GM12878 (cell line): ENCODE measurements around the gene ANKRD28. TPM values are rescaled to one million over a fixed set of nuclear protein-coding genes. Genes with fewer than 3 reads are reported as not detected.

Experiments
- ATAC-seq: fragments of 200-7000 bp; cut with Tn5 transposase; 3 replicates; pipeline ENCODE4 v1.9.1; 2020; ENCODE audit warnings: mild to moderate bottlenecking, moderate library complexity
- BruUV-seq: library from RNA; stranded (reverse); fragments of 400-500 nt; replicated peaks from 2 replicates; lab custom pipeline; 2021; lab: Mats Ljungman, UMichigan
- CTCF ChIA-PET: fragments of 300-600 bp; sonication (Branson Sonifier 250); formaldehyde crosslinking; extraction: SDS; loops from one replicate; lab custom pipeline; 2021; ENCODE audit warnings: inconsistent platforms; lab: Yijun Ruan, JAX
- POLR2A ChIA-PET: fragments of 350-600 bp; formaldehyde crosslinking; extraction: SDS; loops from one replicate; lab custom pipeline; 2021; ENCODE audit warnings: inconsistent platforms; lab: Charles Lee
- RAD21 ChIA-PET: fragments of 300-600 bp; sonication (Branson Sonifier 250); formaldehyde crosslinking; loops from one replicate; lab custom pipeline; 2023; ENCODE audit warnings: antibody characterized with exemption; ENCODE audit not compliant: unreplicated experiment; lab: Charles Lee
- SMC1A ChIA-PET: fragments of 300-600 bp; sonication (Branson Sonifier 250); formaldehyde crosslinking; loops from one replicate; lab custom pipeline; 2023; ENCODE audit not compliant: unreplicated experiment, uncharacterized antibody; lab: Charles Lee
- DNase-seq: peaks from one replicate; pipeline ENCODE4 v3.0.0-alpha.2; 2011; ENCODE audit warnings: low read depth, low spot score
- FAIRE-seq: peaks from 3 replicates; lab custom pipeline; 2011; peaks lifted over from hg19 to GRCh38; lab: Jason Lieb, UNC
- H2AFZ ChIP-seq: 2 replicates; pipeline ENCODE4 v1.6.0; 2011; ENCODE audit warnings: low read depth, low read length, control low read depth; ENCODE audit not compliant: control insufficient read depth
- H3K27ac ChIP-seq: 2 replicates; pipeline ENCODE4 v1.5.1; 2011; ENCODE audit warnings: control low read depth; ENCODE audit not compliant: control insufficient read depth, insufficient read depth
- H3K27me3 ChIP-seq, 2 experiments: replicated peaks in 1 of 2; 2 replicates each; pipeline versions ENCODE4 v1.6.0 to v1.6.1; 2011; ENCODE audit warnings: low read length in 1 of 2; ENCODE audit not compliant: control insufficient read depth in 2 of 2, insufficient read depth in 2 of 2
- H3K36me3 ChIP-seq, 2 experiments: 2 replicates each; pipeline ENCODE4 v1.5.1; 2011; ENCODE audit warnings: low read length in 1 of 2; ENCODE audit not compliant: control insufficient read depth in 2 of 2, insufficient read depth in 2 of 2
- H3K4me1 ChIP-seq: 2 replicates; pipeline ENCODE4 v1.6.1; 2011; ENCODE audit warnings: mild to moderate bottlenecking, low read length, moderate library complexity, mixed read lengths; ENCODE audit not compliant: control insufficient read depth, insufficient read depth
- H3K4me2 ChIP-seq: 2 replicates; pipeline ENCODE4 v1.6.0; 2011; ENCODE audit warnings: control low read depth; ENCODE audit not compliant: control insufficient read depth, insufficient read depth
- H3K4me3 ChIP-seq: fragments of 200-600 bp; sonication (generic); 2 replicates; pipeline ENCODE4 v1.5.1; 2016
- H3K79me2 ChIP-seq: 2 replicates; pipeline ENCODE4 v1.6.0; 2011; ENCODE audit warnings: low read length; ENCODE audit not compliant: control insufficient read depth, insufficient read depth
- H3K9ac ChIP-seq: 2 replicates; pipeline ENCODE4 v1.8.0; 2011; ENCODE audit warnings: low read length, control low read depth, mixed read lengths; ENCODE audit not compliant: control insufficient read depth, insufficient read depth
- H3K9me3 ChIP-seq: replicated peaks from 3 replicates; pipeline ENCODE4 v1.5.1; 2011; ENCODE audit warnings: mild to moderate bottlenecking, low read length; ENCODE audit not compliant: control insufficient read depth, insufficient read depth
- H4K20me1 ChIP-seq: 2 replicates; pipeline ENCODE4 v1.6.0; 2011; ENCODE audit not compliant: control insufficient read depth, insufficient read depth
- CUX1 ChIP-seq: IDR thresholded peaks from 2 replicates; pipeline ENCODE4 v1.6.1; 2012; ENCODE audit warnings: improper control_type of control experiment, low read depth, low read length; ENCODE audit not compliant: insufficient replicate concordance
- FOXM1 ChIP-seq: IDR thresholded peaks from 2 replicates; pipeline ENCODE4 v1.6.1; 2012; ENCODE audit warnings: low read depth, mild to moderate bottlenecking, inconsistent platforms, low read length, moderate library complexity
- GABPA ChIP-seq: IDR thresholded peaks from 2 replicates; pipeline ENCODE4 v1.6.1; 2014; ENCODE audit warnings: antibody characterized with exemption, low read depth, mild to moderate bottlenecking, inconsistent platforms
- IKZF2 ChIP-seq, 2 experiments: fragments of 450-650 bp; IDR thresholded peaks; 2 replicates each; pipeline ENCODE4 v1.6.1; 2017; ENCODE audit warnings: mild to moderate bottlenecking in 2 of 2, moderate library complexity in 2 of 2
- JUNB ChIP-seq: IDR thresholded peaks from 2 replicates; pipeline ENCODE4 v1.6.1; 2016; ENCODE audit warnings: antibody characterized with exemption, mild to moderate bottlenecking
- KLF5 ChIP-seq: fragments of 450-650 bp; IDR thresholded peaks from 2 replicates; pipeline ENCODE4 v1.6.1; 2014; ENCODE audit warnings: mild to moderate bottlenecking; ENCODE audit not compliant: partially characterized antibody
- RB1 ChIP-seq: fragments of 450-650 bp; formaldehyde crosslinking; IDR thresholded peaks from 2 replicates; pipeline ENCODE4 v1.6.1; 2017; ENCODE audit warnings: mild to moderate bottlenecking, borderline replicate concordance
- SRF ChIP-seq, 2 experiments: IDR thresholded peaks; 2 replicates each; pipeline ENCODE4 v1.6.1; 2011; ENCODE audit warnings: low read depth in 2 of 2, low read length in 2 of 2, mild to moderate bottlenecking in 1 of 2, moderate library complexity in 1 of 2
- TCF3 ChIP-seq: IDR thresholded peaks from 2 replicates; pipeline ENCODE4 v1.6.1; 2012; ENCODE audit warnings: low read depth, mild to moderate bottlenecking, low read length, borderline replicate concordance; ENCODE audit not compliant: insufficient read depth
- YY1 ChIP-seq: IDR thresholded peaks from 2 replicates; pipeline ENCODE4 v1.6.1; 2011; ENCODE audit warnings: low read depth, mild to moderate bottlenecking, low read length
- ZNF207 ChIP-seq: fragments of 450-650 bp; IDR thresholded peaks from 2 replicates; pipeline ENCODE4 v1.6.1; 2014; ENCODE audit warnings: antibody characterized with exemption, mild to moderate bottlenecking, borderline replicate concordance
- ZNF622 ChIP-seq: fragments of 450-650 bp; IDR thresholded peaks from 2 replicates; pipeline ENCODE4 v1.6.1; 2017; ENCODE audit warnings: mild to moderate bottlenecking, inconsistent platforms
- ZNF687 ChIP-seq: fragments of 450-650 bp; IDR thresholded peaks from 2 replicates; pipeline ENCODE4 v1.6.1; 2017; ENCODE audit warnings: mild to moderate bottlenecking, moderate library complexity
- ZSCAN29 ChIP-seq: fragments of 450-650 bp; IDR thresholded peaks from 2 replicates; pipeline ENCODE4 v1.6.1; 2017; ENCODE audit warnings: mild to moderate bottlenecking, moderate library complexity
- WGBS: methylation state at CpG from one replicate; pipeline ENCODE4 v1.1.6; 2016; ENCODE audit warnings: low lambda C conversion rate; ENCODE audit not compliant: insufficient replicate concordance, insufficient coverage; ENCODE audit errors: missing lambda C conversion rate; 5-methylcytosine and 5-hydroxymethylcytosine counted together
- in situ Hi-C: fragments of 300-500 bp; cut with MboI; formaldehyde crosslinking; loops from 9 replicates; pipeline ENCODE4 v1.14.3; 2018; ENCODE audit warnings: mixed read lengths
- intact Hi-C: fragments of 100-400 bp; cut with micrococcal nuclease; formaldehyde crosslinking; loops from one replicate; pipeline ENCODE4 v1.14.2; 2022; ENCODE audit not compliant: unreplicated experiment
- polyA plus RNA-seq, 11 experiments: library from polyadenylated mRNA; depleted of rRNA in 4 of 11; unstranded in 6 of 11; stranded (reverse) in 5 of 11; fragments of >200 nt; fragmentation: Nextera tagmentation in 4 of 11; fragmentation: Illumina TruSeq in 1 of 11; extraction: Ambion mirVana in 4 of 11; extraction: Trizol in 1 of 11; gene quantifications; 1 replicate in 1 of 11; 2 replicates in 10 of 11; pipeline versions ENCODE4 v1.2.1 to v1.2.3, GENCODE V29; 2011 to 2016; ENCODE audit warnings: inconsistent platforms in 2 of 11, missing spikeins in 2 of 11, low read depth in 1 of 11
- total RNA-seq, 4 experiments: library from RNA; depleted of rRNA in 3 of 4; stranded (reverse); fragments of >200 nt in 3 of 4; fragmentation: Illumina TruSeq in 1 of 4; extraction: Trizol in 1 of 4; gene quantifications; 2 replicates each; pipeline versions ENCODE4 v1.2.1 to v1.2.3, GENCODE V29; 2013 to 2021

Gene ANKRD28
- total and polyA plus RNA-seq, 10 of the 15 experiments (the other 5 are each of a cell fraction or from before 2014, with no cell fraction given), result 11.2 to 105 (median 38.3) TPM

DNA sequence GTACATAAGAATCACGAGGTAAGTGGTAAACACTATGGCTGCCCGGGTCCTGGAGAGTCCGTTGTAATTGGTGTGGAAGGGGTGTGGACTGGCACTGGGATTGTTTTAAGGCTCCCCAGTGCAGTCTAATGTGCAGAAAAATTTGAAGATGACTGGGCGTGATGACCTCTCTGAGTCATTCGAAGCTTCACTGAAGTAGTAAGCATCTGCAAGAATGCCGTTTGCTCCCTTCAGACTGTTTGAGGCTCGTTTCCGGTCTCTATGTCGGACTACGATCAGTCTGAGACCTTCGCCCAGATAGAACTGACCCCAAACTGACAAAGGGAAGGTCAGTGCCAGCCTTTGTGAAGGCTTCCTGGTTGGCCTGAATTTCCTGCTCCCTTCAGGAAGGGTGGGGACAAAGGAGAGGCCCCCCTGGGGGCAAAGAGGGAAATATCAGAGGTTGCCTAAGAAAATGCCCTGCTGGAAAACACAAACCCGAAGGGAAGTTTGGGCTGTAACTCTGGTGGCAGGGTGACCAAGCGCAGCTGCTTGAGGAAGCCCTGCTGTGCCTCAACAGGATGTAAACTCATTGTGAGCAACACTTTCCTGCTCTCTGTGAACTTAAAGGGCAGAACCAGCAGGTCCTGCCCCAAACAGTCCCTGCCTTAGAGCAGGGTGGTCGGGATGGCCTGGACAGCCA, 161.6 kb downstream of the ANKRD28 start:
- H3K4me3 ChIP-seq, result no peak overlapping the region
- ChIA-PET RAD21 (interaction anchor here (0.8 to 2.7 kb wide), 7 partner anchors 9 to 175 kb away, joined by 3 to 8 read pairs (median 5); partner anchors contain the start of gene ANKRD28), POLR2A (interaction anchor here (0.7 to 2.9 kb wide), 7 partner anchors 10 to 173 kb away, joined by 3 to 10 read pairs (median 5); partner anchors contain the start of gene ANKRD28), SMC1A (interaction anchor here (0.8 to 14.5 kb wide), 12 partner anchors 10 to 174 kb away, joined by 3 to 362 read pairs (median 4); no protein-coding TSS in a partner anchor), CTCF (interaction anchor here (0.7 to 1.7 kb wide), 3 partner anchors 10 to 166 kb away, joined by 3 to 4 read pairs (median 4); no protein-coding TSS in a partner anchor)
- H3K27me3 ChIP-seq, result no peaks in the 10 kb centered on the region
- BruUV-seq, result no TSS peak
- no peak for DNase-seq
- intact Hi-C loops, result loop anchor here (5.0 to 10.0 kb wide), 2 partner anchors 221 to 539 kb away; partner anchors contain the start of gene GALNT15
- H2AFZ ChIP-seq, result peak overlapping the region; percentile 88
- peaks cover 38% of the 10 kb centered on the region for H3K4me1 ChIP-seq
- WGBS, result 1% methylated on average over 14 of the region's 14 CpGs
- in situ Hi-C loops, result loop anchor here (5.0 kb wide), 1 partner anchor 171 kb away; no protein-coding TSS in a partner anchor
- H3K36me3 ChIP-seq, result no peaks in the 10 kb centered on the region
- peak overlapping the region; percentile 83 for H3K4me2 ChIP-seq
- peak overlapping the region; percentile 53 for H3K9ac ChIP-seq
- H4K20me1 ChIP-seq, result no peaks in the 10 kb centered on the region
- ATAC-seq, result peak; percentile 39
- peak overlapping the region; percentile 74 for H3K27ac ChIP-seq
- peak; percentile 72 for FAIRE-seq
- peaks cover 6% of the 10 kb centered on the region; the same call in 2 of the 3 replicates for H3K9me3 ChIP-seq
- H3K79me2 ChIP-seq, result no peaks in the 10 kb centered on the region
- peak; percentile 34; the same call in 1 of the 2 replicates for TF ChIP-seq TCF3
- TF ChIP-seq RB1, result no peak
- peak; percentile 59 for TF ChIP-seq JUNB
- 0 out of 2 replicates have a peak, but pooled peaks have one; percentile 64 for TF ChIP-seq ZNF687
- TF ChIP-seq GABPA, result no peak; the same call in 1 of the 2 replicates
- no peak for TF ChIP-seq ZNF207
- no peak for TF ChIP-seq ZSCAN29
- TF ChIP-seq SRF (IDR thresholded peaks at IDR 0.05; ENCODE audit: low read depth in 2 of 2, low read length in 2 of 2), result 0 out of 4 replicates have a peak, but pooled peaks of 1 of the 2 experiments have one; percentile 22
- TF ChIP-seq IKZF2 (IDR thresholded peaks at IDR 0.05), result peak; percentile 23 to 25; a peak in 1 of 4 replicates
- TF ChIP-seq CUX1, result no peak
- TF ChIP-seq YY1, result no peak
- TF ChIP-seq ZNF622, result no peak
- TF ChIP-seq FOXM1, result peak; percentile 49
- no peak for TF ChIP-seq KLF5
